A673 (cell line): ENCODE measurements around the gene SIK3. TPM values are rescaled to one million over a fixed set of nuclear protein-coding genes. Genes with fewer than 3 reads are reported as not detected.

Experiments used
- BruUV-seq: library from RNA; stranded (reverse); fragments of 400-500 nt; replicated peaks from 2 replicates; lab custom pipeline; 2021; lab: Mats Ljungman, UMichigan
- CTCF ChIA-PET: fragments of 300-600 bp; sonication (Branson Sonifier 250); formaldehyde crosslinking; loops from one replicate; lab custom pipeline; 2022; ENCODE audit warnings: antibody characterized with exemption; lab: Charles Lee
- POLR2A ChIA-PET: fragments of 300-600 bp; sonication (Branson Sonifier 250); formaldehyde crosslinking; loops from one replicate; lab custom pipeline; 2022; ENCODE audit warnings: antibody characterized with exemption; ENCODE audit not compliant: low non-redundant PET; lab: Charles Lee
- DNase-seq: peaks from one replicate; pipeline ENCODE4 v3.0.0-alpha.2; 2015; ENCODE audit warnings: low spot score
- H3K27ac ChIP-seq: fragments of 200-600 bp; sonication (generic); 2 replicates; pipeline ENCODE4 v1.5.1; 2016; ENCODE audit warnings: mixed run types, low read depth, mild to moderate bottlenecking, mixed read lengths, antibody characterized with exemption, low read length; ENCODE audit not compliant: poor library complexity, severe bottlenecking
- H3K27me3 ChIP-seq: fragments of 200-600 bp; sonication (generic); replicated peaks from 2 replicates; pipeline ENCODE4 v1.6.1; 2017; ENCODE audit warnings: mixed run types, low read depth, mild to moderate bottlenecking, mixed read lengths, antibody characterized with exemption, low read length; ENCODE audit not compliant: insufficient read depth, poor library complexity
- H3K36me3 ChIP-seq: fragments of 200-600 bp; sonication (generic); 2 replicates; pipeline ENCODE4 v1.6.1; 2016; ENCODE audit warnings: mixed run types, mild to moderate bottlenecking, mixed read lengths, antibody characterized with exemption, low read length; ENCODE audit not compliant: insufficient read depth, poor library complexity, severe bottlenecking
- H3K4me1 ChIP-seq: fragments of 200-600 bp; sonication (generic); 2 replicates; pipeline ENCODE4 v1.6.1; 2017; ENCODE audit warnings: mixed run types, mild to moderate bottlenecking, mixed read lengths, antibody characterized with exemption, low read length; ENCODE audit not compliant: insufficient read depth, poor library complexity, severe bottlenecking
- H3K4me3 ChIP-seq: fragments of 200-600 bp; sonication (generic); 2 replicates; pipeline ENCODE4 v1.5.1; 2016; ENCODE audit warnings: low read depth, mixed run types, mild to moderate bottlenecking, mixed read lengths, low read length; ENCODE audit not compliant: poor library complexity, severe bottlenecking
- H3K9me3 ChIP-seq: fragments of 200-600 bp; sonication (generic); 2 replicates; pipeline ENCODE4 v1.6.1; 2016; ENCODE audit warnings: mixed run types, low read depth, mild to moderate bottlenecking, mixed read lengths, antibody characterized with exemption, low read length; ENCODE audit not compliant: poor library complexity, severe bottlenecking
- CTCF ChIP-seq: fragments of 300-800, 200-600 bp; sonication (generic); conservative IDR thresholded peaks from 2 replicates; pipeline ENCODE4 v1.5.1; 2017; ENCODE audit warnings: low read depth, mild to moderate bottlenecking, antibody characterized with exemption, low read length, moderate library complexity, mixed read lengths
- EZH2 ChIP-seq: fragments of 200-600 bp; sonication (generic); IDR thresholded peaks from 2 replicates; pipeline ENCODE4 v1.6.1; 2017; ENCODE audit warnings: borderline replicate concordance, low read depth, mild to moderate bottlenecking, mixed read lengths, antibody characterized with exemption, low read length; ENCODE audit not compliant: poor library complexity, severe bottlenecking
- intact Hi-C: fragments of 100-400 bp; cut with micrococcal nuclease; formaldehyde crosslinking; loops from one replicate; pipeline ENCODE4 v1.10.0; 2022; ENCODE audit not compliant: unreplicated experiment
- total RNA-seq: library from RNA; stranded (reverse); gene quantifications from 2 replicates; pipeline ENCODE4 v1.2.3, GENCODE V29; 2021

SIK3 gene
- total RNA-seq, 1 experiment from 2014 or later = 81.7 TPM

- Histone ChIP-seq H3K36me3 (no peaks in the 10 kb centered on the region), H3K4me3 (no peak overlapping the region), H3K4me1 (peaks cover 28% of the 10 kb centered on the region), H3K27me3 (no peaks in the 10 kb centered on the region), H3K9me3 (no peaks in the 10 kb centered on the region), H3K27ac (no peak overlapping the region)
- BruUV-seq = no TSS peak
- no peak for TF ChIP-seq EZH2
- no peak for TF ChIP-seq CTCF
- DNase-seq = no peak
- intact Hi-C loops = no loop called here
- ChIA-PET POLR2A (no interaction called here), CTCF (no interaction called here)
These were observed 40.9 kb downstream of the SIK3 start for GRCh38 chr11:117057317-117057716.

GRCh38 chr11:117055469-117055868, 42.8 kb downstream of the SIK3 start:
- peaks cover 29% of the 10 kb centered on the region for H3K4me1 ChIP-seq
- BruUV-seq = no TSS peak
- TF ChIP-seq CTCF (no peak), EZH2 (no peak)
- no peak overlapping the region for H3K27ac ChIP-seq
- no peaks in the 10 kb centered on the region for H3K27me3 ChIP-seq
- intact Hi-C loops = no loop called here
- DNase-seq = no peak
- H3K4me3 ChIP-seq = no peak overlapping the region
- no peaks in the 10 kb centered on the region for H3K36me3 ChIP-seq
- no peaks in the 10 kb centered on the region for H3K9me3 ChIP-seq
- CTCF ChIA-PET = no interaction called here
- POLR2A ChIA-PET = no interaction called here

GRCh38 chr11:117054382-117054781, 43.8 kb downstream of the SIK3 start:
- DNase-seq = no peak
- no peaks in the 10 kb centered on the region for H3K36me3 ChIP-seq
- TF ChIP-seq EZH2 (no peak), CTCF (no peak)
- H3K4me1 ChIP-seq = peaks cover 22% of the 10 kb centered on the region
- CTCF ChIA-PET = no interaction called here
- POLR2A ChIA-PET = no interaction called here
- no peaks in the 10 kb centered on the region for H3K9me3 ChIP-seq
- H3K4me3 ChIP-seq = no peak overlapping the region
- no TSS peak for BruUV-seq
- no peak overlapping the region for H3K27ac ChIP-seq
- intact Hi-C loops = no loop called here
- H3K27me3 ChIP-seq = no peaks in the 10 kb centered on the region
